Measurements from ENCODE around the gene ZNF385A. TPM values are rescaled to one million over a fixed set of nuclear protein-coding genes. Genes with fewer than 3 reads are reported as not detected.

Gene ZNF385A
- total and polyA plus RNA-seq, 9 of the 15 experiments (the other 6 are each of a cell fraction or from before 2014, with no cell fraction given): 1.0 to 111 (median 7.7) TPM

GRCh38 chr12:54368709-54369596 is 15.6 kb downstream of the ZNF385A start (continued):
- TF ChIP-seq KLF1 (tag; IDR thresholded peaks at IDR 0.05) (no peak), CGGBP1 (CRISPR knock-in tag; IDR thresholded peaks at IDR 0.05) (no peak), BCLAF1 (IDR thresholded peaks at IDR 0.05; ENCODE audit: borderline replicate concordance in 1 of 2, control insufficient read depth in 1 of 2, low read depth in 2 of 2, low read length in 1 of 2) (peak; percentile 2 to 86; a peak in 3 of 4 replicates), ETV5 (CRISPR knock-in tag; IDR thresholded peaks at IDR 0.05; ENCODE audit: low read depth) (peak; percentile 54; the same call in 1 of the 2 replicates), LARP7 (IDR thresholded peaks at IDR 0.05) (0 out of 2 replicates have a peak, but pooled peaks have one; percentile 31), ELF2 (CRISPR knock-in tag; IDR thresholded peaks at IDR 0.05) (peak; percentile 75), ZNF764 (CRISPR knock-in tag; IDR thresholded peaks at IDR 0.05; ENCODE audit: low read depth) (no peak), ILF3 (IDR thresholded peaks at IDR 0.05; ENCODE audit: borderline replicate concordance) (no peak), REST (IDR thresholded peaks at IDR 0.05; ENCODE audit: borderline replicate concordance) (peak; percentile 79), REST (CRISPR knock-in tag; IDR thresholded peaks at IDR 0.05; ENCODE audit: low read depth) (no peak), KLF16 (IDR thresholded peaks at IDR 0.05) (peak; percentile 59; the same call in 1 of the 2 replicates), KAT8 (IDR thresholded peaks at IDR 0.05; ENCODE audit: low read depth) (no peak)
